HG03159 (cell line): ENCODE results near the gene HSPH1.
"Not testable (repeated sequence)": the region's sequence is repeated elsewhere in the genome, so short reads cannot be mapped to it uniquely, and the experiment has no call there.

Source experiments
- ATAC-seq: cut with Tn5 transposase; IDR thresholded peaks from one replicate; pipeline ENCODE4 v1.9.1; 2021; ENCODE audit warnings: mild to moderate bottlenecking, moderate library complexity; ENCODE audit not compliant: unreplicated experiment

The HSPH1 gene

DNA sequence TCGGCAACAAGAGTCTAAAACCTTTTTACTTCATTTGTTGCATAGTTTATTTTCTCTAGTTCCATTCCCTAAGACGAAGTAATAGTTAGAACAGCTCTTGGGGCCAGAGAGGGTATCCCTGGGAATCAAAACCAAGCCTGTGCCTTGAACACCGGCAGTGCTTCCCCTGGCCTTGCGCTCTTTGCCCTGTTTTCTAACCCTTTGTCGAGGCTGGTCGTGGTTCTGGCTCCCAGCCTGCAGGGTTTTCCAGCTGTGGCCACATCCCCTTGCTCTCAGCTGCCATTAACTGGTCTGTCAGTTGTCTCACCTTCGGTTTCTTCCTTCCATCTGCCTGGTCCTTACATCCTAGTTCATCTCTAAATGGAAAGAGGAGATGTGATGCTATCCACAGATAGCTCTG, 61.0 kb downstream of the HSPH1 start:
- ATAC-seq = no peak

DNA sequence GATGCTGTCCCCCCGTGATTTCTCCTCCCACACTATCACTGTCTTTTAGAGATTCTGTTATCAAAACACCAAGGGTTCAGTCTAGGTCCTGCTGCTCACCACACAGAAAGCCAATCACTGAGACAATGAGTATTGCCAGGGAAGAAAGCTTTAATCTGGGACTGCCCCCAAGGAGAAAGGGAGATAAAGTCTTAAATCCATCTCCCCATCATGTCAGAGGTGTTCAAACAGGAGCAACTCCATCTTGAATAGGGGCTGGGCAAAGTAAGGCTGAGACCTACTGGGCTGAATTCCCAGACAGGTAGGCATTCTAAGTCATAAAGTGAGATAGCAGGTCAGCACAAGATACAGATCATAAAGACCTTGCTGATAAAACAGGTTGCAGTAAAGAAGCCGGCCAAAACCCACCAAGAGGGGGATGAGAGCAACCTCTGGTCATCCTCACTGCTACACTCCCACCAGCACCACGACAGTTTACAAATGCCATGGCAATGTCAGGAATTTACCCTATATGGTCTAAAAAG, 63.7 kb downstream of the HSPH1 start:
- not testable (repeated sequence) for ATAC-seq

DNA sequence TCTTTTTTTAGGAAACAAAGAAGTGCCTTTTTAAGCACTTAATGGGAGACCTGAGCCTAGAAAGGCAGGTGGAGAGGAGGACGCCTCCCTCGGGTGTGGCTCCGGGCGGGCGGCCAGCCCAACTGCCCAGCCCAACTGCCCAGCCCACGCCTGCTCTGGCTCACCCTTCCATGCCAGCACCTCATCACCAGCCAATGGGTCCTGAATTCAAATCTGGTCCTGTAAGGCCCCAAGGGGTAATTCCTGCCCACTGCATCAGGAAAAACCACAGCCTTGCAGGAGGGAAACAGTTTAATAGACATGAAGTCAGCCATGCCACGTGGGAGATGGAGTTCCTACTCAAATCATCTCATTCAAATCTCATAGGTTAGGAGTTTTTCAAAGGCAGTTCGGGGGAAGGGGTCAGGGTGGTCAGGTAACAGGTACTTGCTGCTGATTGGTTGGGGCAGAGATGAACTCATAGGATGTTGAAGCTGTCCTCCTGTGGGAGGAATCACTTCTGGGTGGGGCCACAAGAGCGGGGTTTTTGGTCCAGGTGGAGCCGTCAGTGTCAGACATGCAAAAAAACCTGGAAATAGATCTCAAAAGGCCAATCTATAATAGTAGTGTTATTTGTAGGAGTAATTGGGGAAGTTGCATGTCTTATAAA, 64.9 kb downstream of the HSPH1 start:
- no peak for ATAC-seq

DNA sequence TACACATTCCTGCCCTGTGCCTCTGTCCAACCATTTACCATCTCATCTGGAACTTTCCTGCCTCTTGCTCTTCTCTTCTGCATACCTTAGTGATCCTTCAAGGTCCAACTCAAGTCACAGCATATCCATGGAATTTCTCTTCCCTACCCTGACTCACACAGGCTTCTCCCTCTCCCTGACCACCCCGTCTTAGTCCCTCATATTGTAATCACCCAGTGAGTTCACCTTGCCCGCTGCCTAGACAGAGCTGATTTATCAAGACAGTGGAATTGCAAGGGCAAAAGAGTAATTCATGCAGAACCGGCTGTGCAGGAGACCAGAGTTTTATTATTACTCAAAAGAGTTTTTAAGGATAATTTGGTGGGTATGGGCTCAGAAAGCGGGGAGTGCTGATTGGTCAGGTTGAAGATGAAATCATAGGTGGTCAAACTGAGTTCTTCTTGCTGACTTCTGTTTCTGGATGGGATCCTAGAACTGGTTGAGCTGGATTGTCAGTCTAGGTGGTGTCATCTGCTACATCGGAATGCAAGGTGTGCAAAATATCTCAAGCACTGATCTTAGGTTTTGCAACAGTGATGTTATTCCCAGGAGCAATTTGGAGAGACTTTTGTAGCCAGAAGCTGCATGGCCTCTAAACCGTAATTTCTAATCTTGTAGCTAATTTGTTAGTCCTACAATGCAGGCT, 67.2 kb downstream of the HSPH1 start:
- no peak for ATAC-seq

DNA sequence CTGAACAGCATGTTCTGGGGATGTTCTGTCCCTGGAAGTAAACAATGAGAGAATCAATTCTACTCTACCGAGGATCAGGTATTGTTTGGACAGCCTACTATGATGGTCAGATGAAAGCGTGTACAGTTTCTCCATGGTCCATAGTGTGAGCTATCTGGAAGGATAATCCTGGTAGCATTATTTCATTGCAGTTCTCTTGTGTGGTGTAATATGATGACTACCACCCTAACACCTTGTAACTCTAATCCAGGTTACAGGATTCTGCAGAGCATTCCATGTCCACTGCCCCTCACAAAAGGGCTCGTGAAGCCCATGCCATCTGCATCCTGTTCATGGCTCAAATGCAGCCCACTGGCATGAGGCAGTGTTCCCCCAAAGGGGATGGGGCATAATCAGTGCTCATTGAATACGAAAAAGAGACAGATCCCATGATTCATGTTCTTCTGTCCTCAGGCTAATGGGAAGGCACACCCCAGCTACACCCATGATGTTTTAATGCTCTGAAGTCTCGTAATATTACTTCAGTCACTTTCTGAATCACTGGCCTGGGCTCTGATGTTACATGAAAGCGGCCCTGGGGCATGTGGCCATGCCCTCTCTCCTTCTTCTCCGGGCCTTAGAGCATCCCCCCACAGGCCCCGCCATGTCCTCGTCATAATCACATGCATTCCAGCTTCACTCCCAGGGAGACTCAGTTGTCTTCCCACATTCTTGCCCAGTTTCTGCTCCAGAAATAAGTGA, 68.4 kb downstream of the HSPH1 start:
- no peak for ATAC-seq

DNA sequence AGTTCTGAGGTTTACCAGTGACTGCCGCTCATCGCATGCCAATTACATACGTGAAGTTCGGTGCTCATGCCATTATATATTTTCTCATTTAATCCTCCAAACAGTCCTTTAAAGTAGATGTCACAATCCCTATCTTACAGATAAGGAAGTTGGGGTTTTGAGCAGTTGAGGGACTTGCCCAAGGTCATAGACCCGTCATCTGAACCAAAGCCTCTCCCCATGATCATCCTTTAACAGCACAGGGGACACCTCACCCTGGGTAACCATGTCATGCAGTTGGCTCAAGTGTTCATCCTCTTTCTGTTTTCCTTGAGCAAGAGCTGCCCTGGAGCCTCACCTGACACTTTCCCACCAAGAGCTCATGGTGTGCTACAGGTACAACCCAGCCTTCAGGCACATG, 69.1 kb downstream of the HSPH1 start:
- no peak for ATAC-seq

DNA sequence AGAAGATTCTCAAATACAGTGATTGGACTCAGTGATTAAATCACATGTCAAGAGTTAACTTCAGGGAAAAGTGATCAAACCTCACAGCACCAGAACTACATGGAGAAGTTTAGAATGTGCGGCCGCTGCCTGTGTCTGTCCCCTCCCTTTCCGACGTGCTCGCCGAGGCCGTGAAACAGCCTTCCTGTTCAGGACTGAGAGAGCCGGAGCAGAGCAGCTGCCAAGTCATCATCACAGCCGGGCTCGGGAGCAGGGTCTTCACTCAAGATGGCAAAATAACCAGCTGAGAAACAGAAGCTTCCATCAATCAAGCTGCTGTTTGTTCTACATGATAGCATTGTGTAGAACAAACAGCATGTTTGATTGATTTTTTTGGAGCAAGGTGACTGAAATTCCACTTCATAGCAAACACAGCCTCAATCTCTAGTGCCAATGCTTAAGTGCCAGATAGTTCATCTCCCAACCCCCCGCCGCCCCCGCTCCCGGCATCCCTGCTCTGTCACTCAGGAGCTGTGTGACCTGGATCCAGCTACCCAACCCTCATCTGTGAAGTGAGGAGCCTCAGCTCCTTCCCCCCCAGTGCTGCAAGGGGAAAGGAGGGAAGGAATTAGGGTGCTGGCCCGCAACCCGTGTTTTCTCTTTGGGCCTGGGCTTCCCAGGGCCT, 70.6 kb downstream of the HSPH1 start:
- ATAC-seq = no peak

DNA sequence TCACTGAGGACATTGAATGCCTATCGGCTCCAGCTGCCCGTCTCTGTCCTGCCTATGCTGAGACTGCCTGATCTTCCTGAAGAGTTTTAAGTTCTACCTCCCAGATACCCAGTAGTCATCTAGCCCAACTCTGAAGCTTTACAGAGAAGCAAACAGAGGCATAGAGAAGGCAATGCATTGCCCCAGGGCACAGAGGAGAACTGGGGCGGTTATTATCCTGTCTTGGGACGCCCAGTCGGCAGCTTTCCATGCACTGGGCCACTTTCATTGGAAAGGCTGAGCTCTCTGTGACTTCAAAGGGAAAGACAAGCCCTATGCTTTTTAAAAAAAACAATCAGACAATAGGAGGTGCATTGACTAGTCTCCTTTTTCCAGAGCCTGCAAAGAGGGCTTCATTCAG, 71.6 kb downstream of the HSPH1 start:
- no peak for ATAC-seq

DNA sequence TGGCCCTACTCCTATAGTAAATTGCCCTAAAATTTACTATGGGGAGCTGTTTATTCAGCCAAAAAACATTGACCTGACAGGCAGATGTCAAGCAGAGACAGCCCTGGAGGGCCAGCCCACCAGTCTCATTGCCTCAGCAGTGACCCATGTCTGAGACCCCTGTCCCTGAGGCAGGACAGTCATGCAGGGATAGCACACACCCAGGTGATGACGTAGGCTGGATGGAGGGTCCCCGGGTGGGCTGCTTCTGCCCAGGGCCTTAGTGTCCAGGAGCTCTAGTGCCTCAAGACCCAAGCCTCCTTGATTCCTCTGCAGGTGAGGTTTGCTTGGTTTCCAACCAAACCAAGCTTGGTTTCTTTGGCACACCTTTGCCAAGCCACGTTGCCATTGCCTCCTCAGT, 72.1 kb downstream of the HSPH1 start:
- ATAC-seq = no peak

DNA sequence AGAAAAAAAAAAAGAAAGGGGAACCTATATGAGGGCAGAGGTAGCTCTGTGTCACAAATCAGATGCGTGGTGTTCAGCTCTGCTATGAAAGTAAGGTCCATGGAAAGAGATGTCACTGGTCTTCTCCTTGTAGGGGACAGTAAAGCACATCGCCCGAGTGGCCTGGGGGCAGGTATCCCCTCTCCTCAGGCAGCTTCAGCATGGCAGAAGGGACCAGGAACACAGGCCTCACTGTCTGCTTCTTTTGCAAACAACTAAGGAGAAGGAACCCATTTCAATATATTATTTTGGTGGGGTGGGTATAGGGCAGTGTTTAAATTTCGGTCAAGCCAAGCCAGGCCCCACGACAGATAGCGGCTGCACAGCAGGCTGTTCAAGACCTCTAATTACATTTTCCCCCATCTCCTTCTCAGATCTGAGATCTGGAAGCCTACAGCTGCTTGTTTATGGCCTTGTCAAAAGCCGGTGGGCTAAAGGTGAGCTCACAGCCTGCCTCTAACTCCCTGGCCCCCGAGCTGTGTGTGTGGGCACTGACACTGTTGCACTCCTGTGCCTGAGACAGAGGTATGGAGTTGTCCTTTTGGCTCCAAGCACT, 72.8 kb downstream of the HSPH1 start:
- ATAC-seq = no peak
